ENCODE data around the gene SV2B. TPM values are rescaled to one million over a fixed set of nuclear protein-coding genes. Genes with fewer than 3 reads are reported as not detected.

The SV2B gene
- total RNA-seq, 1 experiment from 2014 or later, result 3.9 TPM

GRCh38 chr15:91308855-91309254 is 208.8 kb downstream of the SV2B start:
- H3K36me3 ChIP-seq (ENCODE audit: insufficient read depth, low read length, poor library complexity, severe bottlenecking), result no peaks in the 10 kb centered on the region
- no peak overlapping the region for H3K27ac ChIP-seq (ENCODE audit: low read depth, low read length, poor library complexity, severe bottlenecking)
- TF ChIP-seq CTCF (conservative IDR thresholded peaks at IDR 0.05; ENCODE audit: low read depth, low read length) (no peak), EZH2 (IDR thresholded peaks at IDR 0.05; ENCODE audit: borderline replicate concordance, low read depth, low read length, poor library complexity, severe bottlenecking) (no peak)
- CTCF ChIA-PET, result no interaction called here
- H3K9me3 ChIP-seq (ENCODE audit: low read depth, low read length, poor library complexity, severe bottlenecking), result no peaks in the 10 kb centered on the region
- no peaks in the 10 kb centered on the region for H3K4me1 ChIP-seq (ENCODE audit: insufficient read depth, low read length, poor library complexity, severe bottlenecking)
- BruUV-seq (replicated peaks), result no TSS peak
- intact Hi-C loops (cut with micrococcal nuclease; ENCODE audit: unreplicated experiment), result no loop called here
- no peak overlapping the region for H3K4me3 ChIP-seq (ENCODE audit: low read depth, low read length, poor library complexity, severe bottlenecking)
- POLR2A ChIA-PET (ENCODE audit: low non-redundant PET), result no interaction called here
- DNase-seq (ENCODE audit: low spot score), result no peak
- no peaks in the 10 kb centered on the region for H3K27me3 ChIP-seq (replicated peaks; ENCODE audit: insufficient read depth, low read depth, low read length, poor library complexity)

GRCh38 chr15:91311986-91312385 is 211.9 kb downstream of the SV2B start:
- no peak for DNase-seq (ENCODE audit: low spot score)
- Histone ChIP-seq H3K27me3 (replicated peaks; ENCODE audit: insufficient read depth, low read depth, low read length, poor library complexity) (no peaks in the 10 kb centered on the region), H3K4me1 (ENCODE audit: insufficient read depth, low read length, poor library complexity, severe bottlenecking) (no peaks in the 10 kb centered on the region), H3K4me3 (ENCODE audit: low read depth, low read length, poor library complexity, severe bottlenecking) (no peak overlapping the region), H3K9me3 (ENCODE audit: low read depth, low read length, poor library complexity, severe bottlenecking) (no peaks in the 10 kb centered on the region), H3K36me3 (ENCODE audit: insufficient read depth, low read length, poor library complexity, severe bottlenecking) (no peaks in the 10 kb centered on the region), H3K27ac (ENCODE audit: low read depth, low read length, poor library complexity, severe bottlenecking) (no peak overlapping the region)
- no TSS peak for BruUV-seq (replicated peaks)
- CTCF ChIA-PET, result interaction anchor here (0.6 kb wide), 1 partner anchor 1882 kb away, joined by 5 read pairs; no protein-coding TSS in a partner anchor
- POLR2A ChIA-PET (ENCODE audit: low non-redundant PET), result no interaction called here
- intact Hi-C loops (cut with micrococcal nuclease; ENCODE audit: unreplicated experiment), result no loop called here
- TF ChIP-seq CTCF (conservative IDR thresholded peaks at IDR 0.05; ENCODE audit: low read depth, low read length) (no peak), EZH2 (IDR thresholded peaks at IDR 0.05; ENCODE audit: borderline replicate concordance, low read depth, low read length, poor library complexity, severe bottlenecking) (no peak)

GRCh38 chr15:91316126-91316525 is 216.1 kb downstream of the SV2B start:
- no peaks in the 10 kb centered on the region for H3K27me3 ChIP-seq (replicated peaks; ENCODE audit: insufficient read depth, low read depth, low read length, poor library complexity)
- H3K9me3 ChIP-seq (ENCODE audit: low read depth, low read length, poor library complexity, severe bottlenecking), result no peaks in the 10 kb centered on the region
- H3K4me1 ChIP-seq (ENCODE audit: insufficient read depth, low read length, poor library complexity, severe bottlenecking), result no peaks in the 10 kb centered on the region
- ChIA-PET CTCF (no interaction called here), POLR2A (ENCODE audit: low non-redundant PET) (no interaction called here)
- no peak overlapping the region for H3K27ac ChIP-seq (ENCODE audit: low read depth, low read length, poor library complexity, severe bottlenecking)
- no peak overlapping the region for H3K4me3 ChIP-seq (ENCODE audit: low read depth, low read length, poor library complexity, severe bottlenecking)
- DNase-seq (ENCODE audit: low spot score), result no peak
- BruUV-seq (replicated peaks), result no TSS peak
- TF ChIP-seq EZH2 (IDR thresholded peaks at IDR 0.05; ENCODE audit: borderline replicate concordance, low read depth, low read length, poor library complexity, severe bottlenecking) (no peak), CTCF (conservative IDR thresholded peaks at IDR 0.05; ENCODE audit: low read depth, low read length) (no peak)
- intact Hi-C loops (cut with micrococcal nuclease; ENCODE audit: unreplicated experiment), result no loop called here
- H3K36me3 ChIP-seq (ENCODE audit: insufficient read depth, low read length, poor library complexity, severe bottlenecking), result no peaks in the 10 kb centered on the region

All from A673 (cell line).